T47D (cell line): ENCODE data around the gene GNB2.
"Not testable (repeated sequence)": the region's sequence is repeated elsewhere in the genome, so short reads cannot be mapped to it uniquely, and the experiment has no call there.

Experiments
- DNase-seq, 2 experiments: peaks; one replicate each; pipeline versions ENCODE4 v3.0.0 to v3.0.0-alpha.2; 2011 to 2012; ENCODE audit warnings: low read depth in 1 of 2, low spot score in 1 of 2
- JUND ChIP-seq: IDR thresholded peaks from 2 replicates; pipeline ENCODE4 v1.6.1; 2012; ENCODE audit warnings: low read depth
- in situ Hi-C: cut with HindIII; loops from 2 replicates; pipeline ENCODE4 v1.10.0; 2016; ENCODE audit warnings: low sequenced_read_pairs, low pct_unique_long_range_greater_than_20kb

Gene GNB2

DNA sequence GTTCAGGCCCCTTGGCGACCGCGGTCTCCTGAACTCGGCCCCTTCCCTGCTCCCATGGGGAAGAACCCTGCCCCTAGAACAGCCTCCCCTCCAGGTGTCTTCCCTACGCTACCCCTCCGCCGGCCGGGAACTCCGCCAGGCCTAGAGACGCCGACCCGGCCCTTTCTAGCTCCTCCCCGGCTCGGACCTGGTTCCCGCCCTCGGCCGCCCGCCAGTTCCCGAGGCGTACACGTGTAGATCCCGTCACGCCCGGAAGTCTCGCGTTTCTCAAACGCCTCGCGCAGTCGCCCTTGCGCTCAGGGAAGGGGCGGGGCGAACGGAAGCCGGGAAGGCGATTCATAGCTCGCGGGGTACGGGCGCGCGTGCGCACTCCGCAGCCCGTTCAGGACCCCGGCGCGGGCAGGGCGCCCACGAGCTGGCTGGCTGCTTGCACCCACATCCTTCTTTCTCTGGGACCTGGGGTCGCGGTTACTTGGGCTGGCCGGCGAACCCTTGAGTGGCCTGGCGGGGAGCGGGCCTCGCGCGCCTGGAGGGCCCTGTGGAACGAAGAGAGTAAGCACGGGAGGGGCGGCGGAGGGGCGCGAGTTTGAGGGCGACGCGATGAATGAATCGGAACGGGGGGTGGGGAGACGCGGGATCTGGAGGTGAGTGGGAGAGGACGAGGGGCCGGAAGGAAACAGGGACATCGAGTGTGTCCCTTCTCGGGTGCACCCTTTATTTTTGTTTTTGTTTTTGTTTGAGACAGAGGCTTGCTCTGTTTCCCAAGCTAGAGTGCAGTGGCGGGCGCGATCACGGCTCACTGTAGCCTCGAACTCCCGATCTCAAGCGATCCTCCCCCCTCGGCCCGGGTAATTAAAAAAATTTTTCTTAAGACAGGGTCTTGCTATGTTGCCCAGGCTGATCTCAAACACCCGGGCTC lies 32.5 kb downstream of the GNB2 start, which contains the start of gene POP7:
TSS of gene POP7 (plus strand) at position 369 of the 919 bp plus-strand sequence. CDS start 710 bp downstream, outside the sequence.
- DNase-seq, result peak; percentile 78 to 96
- in situ Hi-C loops, result no loop called here
- TF ChIP-seq JUND, result no peak

DNA sequence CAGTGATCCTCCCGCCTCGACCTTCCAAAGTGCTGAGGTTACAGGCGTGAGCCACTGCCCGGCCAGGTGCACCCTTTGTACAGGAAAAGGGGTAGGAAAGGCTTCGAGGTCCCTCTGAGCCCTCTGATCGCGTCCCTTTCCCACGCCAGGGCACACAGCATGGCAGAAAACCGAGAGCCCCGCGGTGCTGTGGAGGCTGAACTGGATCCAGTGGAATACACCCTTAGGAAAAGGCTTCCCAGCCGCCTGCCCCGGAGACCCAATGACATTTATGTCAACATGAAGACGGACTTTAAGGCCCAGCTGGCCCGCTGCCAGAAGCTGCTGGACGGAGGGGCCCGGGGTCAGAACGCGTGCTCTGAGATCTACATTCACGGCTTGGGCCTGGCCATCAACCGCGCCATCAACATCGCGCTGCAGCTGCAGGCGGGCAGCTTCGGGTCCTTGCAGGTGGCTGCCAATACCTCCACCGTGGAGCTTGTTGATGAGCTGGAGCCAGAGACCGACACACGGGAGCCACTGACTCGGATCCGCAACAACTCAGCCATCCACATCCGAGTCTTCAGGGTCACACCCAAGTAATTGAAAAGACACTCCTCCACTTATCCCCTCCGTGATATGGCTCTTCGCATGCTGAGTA lies 33.3 kb downstream of the GNB2 start:
- TF ChIP-seq JUND, result no peak
- in situ Hi-C loops, result no loop called here
- no peak for DNase-seq

GRCh38 chr7:100708395-100708794 lies 34.9 kb downstream of the GNB2 start:
- in situ Hi-C loops, result no loop called here
- DNase-seq, result no peak
- no peak for TF ChIP-seq JUND

GRCh38 chr7:100710452-100710851 lies 36.9 kb downstream of the GNB2 start:
- in situ Hi-C loops, result no loop called here
- no peak for DNase-seq
- no peak for TF ChIP-seq JUND

DNA sequence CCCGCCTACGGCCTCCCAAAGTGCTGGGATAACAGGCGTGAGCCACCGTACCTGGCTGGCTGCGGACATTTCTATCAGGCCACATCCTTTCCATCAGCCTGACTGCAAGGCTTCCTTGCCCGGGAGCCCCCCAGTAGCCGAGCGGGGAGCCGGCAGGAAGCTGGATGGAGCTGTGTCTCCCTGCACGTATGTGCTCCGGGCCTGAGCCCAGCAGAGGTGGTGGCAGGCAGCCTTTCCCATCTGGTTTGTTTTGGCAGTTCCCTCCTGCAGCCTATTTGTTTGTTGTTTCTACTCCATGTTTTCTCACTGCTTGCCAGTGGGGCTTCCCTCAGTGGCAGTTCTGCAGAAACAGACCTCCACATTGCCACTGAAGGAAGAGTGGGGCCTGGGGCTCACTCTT lies 37.8 kb downstream of the GNB2 start:
- TF ChIP-seq JUND, result no peak
- in situ Hi-C loops, result no loop called here
- DNase-seq, result no peak

DNA sequence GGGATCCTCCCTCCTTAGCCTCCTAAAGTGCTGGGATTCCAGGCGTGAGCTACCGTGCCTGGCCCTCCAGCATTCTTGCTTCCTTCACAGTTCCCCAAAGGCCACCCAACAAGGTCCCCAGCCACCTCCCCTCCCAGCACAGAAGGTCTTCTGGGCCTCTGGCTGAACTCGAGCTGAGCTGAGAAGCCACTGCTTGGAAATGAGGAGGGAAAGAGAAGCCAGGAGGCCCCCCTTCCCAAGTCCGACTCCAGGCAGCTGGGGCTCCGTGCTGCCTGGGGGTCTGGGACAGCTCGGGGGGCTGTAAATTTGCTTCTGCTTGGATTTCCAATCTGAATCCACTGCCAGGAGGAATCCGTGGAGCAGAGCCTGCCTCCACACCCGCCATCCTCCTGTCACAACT lies 41.2 kb downstream of the GNB2 start:
- no peak for DNase-seq
- in situ Hi-C loops, result no loop called here
- TF ChIP-seq JUND, result no peak

- DNase-seq, in situ Hi-C loops: not testable (repeated sequence)
Observed at GRCh38 chr7:100717073-100717472, 43.5 kb downstream of the GNB2 start.

DNA sequence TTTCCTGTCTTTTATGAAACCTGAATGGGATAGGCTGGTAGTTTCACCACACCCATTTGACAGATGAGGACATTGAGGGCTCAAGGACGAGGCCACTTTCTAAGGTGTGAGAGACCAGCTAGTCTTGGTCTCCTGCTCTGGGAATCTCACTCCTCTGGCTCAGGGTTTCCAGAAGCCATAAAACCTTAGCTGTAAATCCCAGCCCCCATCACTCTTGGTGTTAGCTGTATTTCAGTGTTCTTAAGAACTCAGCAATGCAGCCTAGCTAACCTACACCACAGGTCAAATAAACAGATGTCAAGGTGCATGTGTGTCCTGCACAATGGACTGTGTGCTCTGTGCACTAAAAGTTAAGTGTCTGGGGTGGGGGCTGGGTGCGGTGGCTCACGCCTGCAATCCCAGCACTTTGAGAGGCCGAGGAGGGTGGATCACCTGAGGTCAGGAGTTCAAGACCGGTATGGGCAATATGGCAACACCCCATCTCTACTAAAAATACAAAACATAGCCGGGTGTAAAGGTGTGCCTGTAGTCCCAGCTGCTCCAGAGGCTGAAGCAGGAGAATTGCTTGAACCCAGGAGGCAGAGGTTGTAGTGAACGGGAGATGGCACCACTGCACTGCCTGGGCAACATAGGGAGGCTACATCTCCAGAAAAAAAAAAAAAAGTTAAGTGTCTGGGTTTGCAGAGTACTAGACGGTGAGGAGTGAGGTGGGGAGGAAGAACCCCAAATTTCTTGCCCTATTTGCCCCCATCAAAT lies 46.2 kb downstream of the GNB2 start:
- DNase-seq, result peak in 1 of 2 experiments; percentile 38
- in situ Hi-C loops, result no loop called here

GRCh38 chr7:100720279-100720670 lies 46.7 kb downstream of the GNB2 start, which contains the start of gene EPO:
Gene EPO, plus strand, starts transcription at chr7:100720468. Its CDS starts 513 bp downstream, at chr7:100720981.
- no peak for DNase-seq
- in situ Hi-C loops, result no loop called here
- TF ChIP-seq JUND, result no peak

More for the DNA sequence above, 46.2 kb downstream of the GNB2 start:
- no peak for TF ChIP-seq JUND

GRCh38 chr7:100720671-100721504 lies 47.3 kb downstream of the GNB2 start:
- no peak for TF ChIP-seq JUND
- DNase-seq, result no peak
- in situ Hi-C loops, result no loop called here

- in situ Hi-C loops, result no loop called here
- no peak for TF ChIP-seq JUND
- DNase-seq, result no peak
Observed at GRCh38 chr7:100721505-100721812, 47.9 kb downstream of the GNB2 start.

DNA sequence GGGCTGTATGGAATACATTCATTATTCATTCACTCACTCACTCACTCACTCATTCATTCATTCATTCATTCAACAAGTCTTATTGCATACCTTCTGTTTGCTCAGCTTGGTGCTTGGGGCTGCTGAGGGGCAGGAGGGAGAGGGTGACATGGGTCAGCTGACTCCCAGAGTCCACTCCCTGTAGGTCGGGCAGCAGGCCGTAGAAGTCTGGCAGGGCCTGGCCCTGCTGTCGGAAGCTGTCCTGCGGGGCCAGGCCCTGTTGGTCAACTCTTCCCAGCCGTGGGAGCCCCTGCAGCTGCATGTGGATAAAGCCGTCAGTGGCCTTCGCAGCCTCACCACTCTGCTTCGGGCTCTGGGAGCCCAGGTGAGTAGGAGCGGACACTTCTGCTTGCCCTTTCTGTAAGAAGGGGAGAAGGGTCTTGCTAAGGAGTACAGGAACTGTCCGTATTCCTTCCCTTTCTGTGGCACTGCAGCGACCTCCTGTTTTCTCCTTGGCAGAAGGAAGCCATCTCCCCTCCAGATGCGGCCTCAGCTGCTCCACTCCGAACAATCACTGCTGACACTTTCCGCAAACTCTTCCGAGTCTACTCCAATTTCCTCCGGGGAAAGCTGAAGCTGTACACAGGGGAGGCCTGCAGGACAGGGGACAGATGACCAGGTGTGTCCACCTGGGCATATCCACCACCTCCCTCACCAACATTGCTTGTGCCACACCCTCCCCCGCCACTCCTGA lies 49.1 kb downstream of the GNB2 start:
- no peak for TF ChIP-seq JUND
- no peak for DNase-seq
- in situ Hi-C loops, result no loop called here
